KMS-11 (cell line): ENCODE results near the gene E2F2.

Source experiments
- H2AFZ ChIP-seq: fragments of 200-600 bp; sonication (generic); 2 replicates; pipeline ENCODE4 v1.6.1; 2016; ENCODE audit warnings: antibody characterized with exemption, mixed run types, low read depth
- H3K27ac ChIP-seq: fragments of 200-600 bp; sonication (generic); 2 replicates; pipeline ENCODE4 v1.6.1; 2016; ENCODE audit warnings: mild to moderate bottlenecking, mixed run types
- H3K27me3 ChIP-seq: fragments of 200-600 bp; sonication (generic); 2 replicates; pipeline ENCODE4 v1.6.1; 2017; ENCODE audit warnings: mild to moderate bottlenecking, low read depth, mixed run types, moderate library complexity; ENCODE audit not compliant: insufficient read depth
- H3K36me3 ChIP-seq: fragments of 200-600 bp; sonication (generic); 2 replicates; pipeline ENCODE4 v1.6.1; 2017; ENCODE audit warnings: mild to moderate bottlenecking, mixed run types; ENCODE audit not compliant: insufficient read depth
- H3K4me1 ChIP-seq: fragments of 200-600 bp; sonication (generic); 2 replicates; pipeline ENCODE4 v1.6.1; 2016; ENCODE audit warnings: mild to moderate bottlenecking, low read depth, mixed run types; ENCODE audit not compliant: poor library complexity, severe bottlenecking
- H3K4me2 ChIP-seq: fragments of 200-600 bp; sonication (generic); 2 replicates; pipeline ENCODE4 v1.7.0; 2016; ENCODE audit warnings: mild to moderate bottlenecking, mixed run types
- H3K4me3 ChIP-seq: fragments of 200-600 bp; sonication (generic); IDR thresholded peaks from 2 replicates; pipeline ENCODE4 v1.6.1; 2017; ENCODE audit warnings: low read depth, low read length, mixed read lengths; ENCODE audit not compliant: insufficient read depth
- H3K79me2 ChIP-seq: fragments of 200-600 bp; sonication (generic); 2 replicates; pipeline ENCODE4 v1.6.1; 2016; ENCODE audit warnings: low read depth, mixed run types; ENCODE audit not compliant: insufficient read depth
- H3K9ac ChIP-seq: fragments of 200-600 bp; sonication (generic); 2 replicates; pipeline ENCODE4 v1.6.1; 2016; ENCODE audit warnings: mild to moderate bottlenecking, mixed run types
- H4K20me1 ChIP-seq: fragments of 200-600 bp; sonication (generic); 2 replicates; pipeline ENCODE4 v1.6.1; 2016; ENCODE audit warnings: mild to moderate bottlenecking, mixed run types; ENCODE audit not compliant: insufficient read depth
- TF ChIP-seq, protein P1 (sequence below): fragments of 200-600 bp; sonication (generic); conservative IDR thresholded peaks from 2 replicates; pipeline ENCODE4 v1.6.1; 2017; ENCODE audit warnings: low read depth, mild to moderate bottlenecking, antibody characterized with exemption, low read length, moderate library complexity, mixed read lengths

The E2F2 gene

DNA sequence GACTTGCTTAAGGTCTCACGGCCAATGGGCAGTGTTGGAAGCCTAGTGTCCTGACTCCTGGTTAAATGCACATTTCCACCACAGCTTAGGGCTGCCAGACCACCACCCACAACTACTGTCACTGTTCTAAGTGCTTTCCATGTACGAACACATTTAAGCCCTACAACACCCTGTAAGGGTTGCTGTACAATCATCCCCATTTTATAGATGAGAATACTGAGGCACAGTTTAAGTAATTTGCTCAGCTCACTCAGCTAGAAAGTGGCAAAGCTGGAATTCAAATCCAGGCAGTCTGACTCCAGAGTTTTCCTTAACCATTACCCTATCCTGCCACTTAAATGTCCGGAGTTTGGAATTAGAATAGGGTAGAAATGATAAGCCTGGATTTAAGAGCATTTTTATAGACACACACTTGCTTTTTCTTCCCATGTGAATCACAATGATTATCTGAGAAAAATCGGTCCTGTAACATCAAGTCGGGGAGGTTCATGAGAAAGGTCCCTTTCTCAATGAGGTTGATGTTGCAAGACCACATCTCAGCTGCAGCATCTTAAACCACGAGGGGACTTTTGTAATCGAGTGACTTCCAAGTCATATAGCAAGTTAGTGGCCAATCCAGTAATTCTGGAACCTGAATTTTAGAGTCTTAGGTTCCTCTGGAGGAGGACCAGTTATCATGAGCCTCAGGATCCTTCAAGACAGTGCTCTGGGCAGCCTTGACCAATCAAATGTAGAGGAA is 8.6 kb downstream of the E2F2 start:
- peaks cover 22% of the 10 kb centered on the region for H3K36me3 ChIP-seq

DNA sequence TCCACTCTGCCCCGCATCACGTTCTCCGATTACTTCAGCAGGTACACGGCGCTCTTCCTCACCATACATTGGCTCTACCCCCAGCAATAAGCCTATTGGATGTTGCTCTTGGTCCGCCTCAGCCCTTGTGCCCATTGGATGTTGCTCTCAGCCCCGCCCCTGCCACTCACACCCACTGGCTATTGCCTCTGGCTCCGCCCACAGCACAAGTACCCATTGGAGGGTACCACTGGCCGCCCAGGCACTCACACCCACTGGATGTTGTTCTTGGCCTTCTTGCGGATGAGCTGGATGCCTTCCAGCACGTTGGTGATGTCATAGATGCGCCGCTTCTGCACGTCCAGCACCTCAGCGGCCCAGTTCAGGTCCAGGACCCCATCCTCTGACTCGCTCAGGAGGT is 9.4 kb downstream of the E2F2 start:
- H3K27ac ChIP-seq, result no peak overlapping the region
- no peaks in the 10 kb centered on the region for H3K27me3 ChIP-seq
- H2AFZ ChIP-seq, result no peak overlapping the region
- H3K4me3 ChIP-seq, result no peak overlapping the region
- H3K79me2 ChIP-seq, result peaks cover 58% of the 10 kb centered on the region
- no peak overlapping the region for H3K9ac ChIP-seq
- H3K36me3 ChIP-seq, result peaks cover 22% of the 10 kb centered on the region
- no peak overlapping the region for H3K4me2 ChIP-seq
- TF ChIP-seq, protein P1, sequence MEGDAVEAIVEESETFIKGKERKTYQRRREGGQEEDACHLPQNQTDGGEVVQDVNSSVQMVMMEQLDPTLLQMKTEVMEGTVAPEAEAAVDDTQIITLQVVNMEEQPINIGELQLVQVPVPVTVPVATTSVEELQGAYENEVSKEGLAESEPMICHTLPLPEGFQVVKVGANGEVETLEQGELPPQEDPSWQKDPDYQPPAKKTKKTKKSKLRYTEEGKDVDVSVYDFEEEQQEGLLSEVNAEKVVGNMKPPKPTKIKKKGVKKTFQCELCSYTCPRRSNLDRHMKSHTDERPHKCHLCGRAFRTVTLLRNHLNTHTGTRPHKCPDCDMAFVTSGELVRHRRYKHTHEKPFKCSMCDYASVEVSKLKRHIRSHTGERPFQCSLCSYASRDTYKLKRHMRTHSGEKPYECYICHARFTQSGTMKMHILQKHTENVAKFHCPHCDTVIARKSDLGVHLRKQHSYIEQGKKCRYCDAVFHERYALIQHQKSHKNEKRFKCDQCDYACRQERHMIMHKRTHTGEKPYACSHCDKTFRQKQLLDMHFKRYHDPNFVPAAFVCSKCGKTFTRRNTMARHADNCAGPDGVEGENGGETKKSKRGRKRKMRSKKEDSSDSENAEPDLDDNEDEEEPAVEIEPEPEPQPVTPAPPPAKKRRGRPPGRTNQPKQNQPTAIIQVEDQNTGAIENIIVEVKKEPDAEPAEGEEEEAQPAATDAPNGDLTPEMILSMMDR, result no peak
- H4K20me1 ChIP-seq, result no peaks in the 10 kb centered on the region
- H3K4me1 ChIP-seq, result peaks cover 50% of the 10 kb centered on the region

More for the DNA sequence above, 8.6 kb downstream of the E2F2 start:
- Histone ChIP-seq H3K4me2 (peak overlapping the region; percentile 98), H2AFZ (no peak overlapping the region), H4K20me1 (no peaks in the 10 kb centered on the region), H3K27ac (no peak overlapping the region; the same call in 1 of the 2 replicates), H3K4me1 (peaks cover 58% of the 10 kb centered on the region), H3K9ac (no peak overlapping the region), H3K27me3 (no peaks in the 10 kb centered on the region), H3K4me3 (no peak overlapping the region), H3K79me2 (peaks cover 66% of the 10 kb centered on the region)
- TF ChIP-seq, protein P1, result no peak

DNA sequence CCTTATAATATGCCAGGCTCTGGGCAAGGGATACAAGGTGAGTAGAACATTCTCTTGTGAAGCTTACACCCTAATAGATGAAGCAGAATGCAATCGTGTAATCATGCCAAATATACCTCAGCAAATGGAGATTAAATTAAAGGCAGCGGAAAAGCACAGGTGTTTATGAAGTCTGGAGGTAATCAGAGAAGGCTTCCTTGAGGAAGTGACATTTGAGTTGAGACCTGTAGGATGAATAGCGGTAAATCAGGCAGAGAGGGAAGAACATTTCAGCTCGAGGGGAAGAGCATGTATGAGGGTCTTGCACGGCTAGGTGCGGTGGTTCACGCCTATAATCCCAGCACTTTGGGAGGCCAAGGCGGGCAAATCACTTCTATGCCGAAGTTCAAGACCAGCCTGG is 13.5 kb downstream of the E2F2 start:
- Histone ChIP-seq H3K4me3 (no peak overlapping the region), H3K27me3 (no peaks in the 10 kb centered on the region), H4K20me1 (no peaks in the 10 kb centered on the region), H2AFZ (no peak overlapping the region), H3K4me1 (peaks cover 11% of the 10 kb centered on the region), H3K79me2 (peaks cover 32% of the 10 kb centered on the region), H3K4me2 (no peak overlapping the region), H3K9ac (no peak overlapping the region), H3K36me3 (peaks cover 19% of the 10 kb centered on the region), H3K27ac (no peak overlapping the region)
- TF ChIP-seq, protein P1, result no peak

DNA sequence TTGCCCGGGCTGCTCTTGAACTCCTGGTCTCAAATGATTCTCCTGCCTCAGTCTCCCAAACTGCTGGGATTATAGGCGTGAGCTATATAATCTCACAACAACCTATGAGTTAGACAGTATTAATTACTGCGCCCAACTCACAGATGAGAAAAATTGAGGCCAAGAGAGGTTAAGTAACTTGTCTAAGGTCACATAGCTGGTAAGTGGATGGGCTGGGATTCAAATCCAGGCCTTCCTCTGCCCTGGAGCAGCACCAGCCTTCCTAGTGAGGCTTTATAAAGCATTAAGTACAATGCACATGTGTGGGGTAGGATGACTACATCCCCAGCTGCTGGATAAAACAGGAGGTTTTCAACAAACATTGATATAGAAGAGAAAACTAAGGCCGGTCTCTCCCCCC is 15.1 kb downstream of the E2F2 start:
- no peaks in the 10 kb centered on the region for H3K4me1 ChIP-seq
- H3K27me3 ChIP-seq, result no peaks in the 10 kb centered on the region
- no peaks in the 10 kb centered on the region for H4K20me1 ChIP-seq
- H3K36me3 ChIP-seq, result peaks cover 13% of the 10 kb centered on the region
- H3K4me3 ChIP-seq, result no peak overlapping the region
- peaks cover 18% of the 10 kb centered on the region; the same call in 1 of the 2 replicates for H3K79me2 ChIP-seq
- TF ChIP-seq, protein P1, result no peak
- no peak overlapping the region for H3K4me2 ChIP-seq
- H3K9ac ChIP-seq, result no peak overlapping the region
- H2AFZ ChIP-seq, result no peak overlapping the region
- H3K27ac ChIP-seq, result no peak overlapping the region
